ENCODE measurements around the gene FNIP1.
A peak's percentile ranks its signal among the peaks of the same experiment; 100 is the strongest.
"Not testable (repeated sequence)": the region's sequence is repeated elsewhere in the genome, so short reads cannot be mapped to it uniquely, and the experiment has no call there.

Gene FNIP1

DNA sequence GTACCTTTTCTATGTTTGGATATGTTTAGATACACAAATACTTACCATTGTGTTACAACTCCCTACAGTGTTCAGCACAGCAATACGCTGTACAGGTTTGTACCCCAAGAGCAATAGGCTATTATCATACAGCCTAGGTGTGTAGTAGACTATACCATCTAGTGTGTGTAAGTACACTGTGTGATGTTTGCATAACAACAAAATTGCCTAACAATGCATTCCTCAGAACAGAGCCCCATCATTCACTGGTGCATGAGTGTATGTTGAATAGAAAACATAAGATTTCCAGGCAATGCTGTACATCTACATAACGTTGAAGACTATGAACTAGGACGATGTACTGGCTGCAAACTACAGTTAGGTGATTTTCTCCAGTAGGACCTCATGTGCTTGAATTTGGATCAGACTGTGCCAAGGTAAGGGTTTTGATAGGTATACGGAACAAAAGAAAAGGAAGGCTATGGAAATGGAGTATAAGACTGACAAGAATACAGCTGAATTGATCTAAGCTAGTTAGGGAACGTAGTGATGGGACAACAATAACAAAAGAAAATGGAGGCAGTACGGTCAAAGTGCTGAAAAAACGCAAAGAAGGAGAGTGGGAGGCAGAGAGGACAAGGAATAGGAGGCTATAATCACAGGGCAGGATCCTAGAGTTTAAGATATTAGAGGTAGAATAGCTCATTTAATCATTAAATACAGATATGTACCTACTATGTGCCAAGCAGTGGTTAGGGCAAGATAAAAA lies 46.9 kb downstream of the FNIP1 start:
- no peak for DNase-seq

GRCh38 chr5:131749138-131749537 lies 47.7 kb downstream of the FNIP1 start:
- DNase-seq = peak; percentile 61

DNA sequence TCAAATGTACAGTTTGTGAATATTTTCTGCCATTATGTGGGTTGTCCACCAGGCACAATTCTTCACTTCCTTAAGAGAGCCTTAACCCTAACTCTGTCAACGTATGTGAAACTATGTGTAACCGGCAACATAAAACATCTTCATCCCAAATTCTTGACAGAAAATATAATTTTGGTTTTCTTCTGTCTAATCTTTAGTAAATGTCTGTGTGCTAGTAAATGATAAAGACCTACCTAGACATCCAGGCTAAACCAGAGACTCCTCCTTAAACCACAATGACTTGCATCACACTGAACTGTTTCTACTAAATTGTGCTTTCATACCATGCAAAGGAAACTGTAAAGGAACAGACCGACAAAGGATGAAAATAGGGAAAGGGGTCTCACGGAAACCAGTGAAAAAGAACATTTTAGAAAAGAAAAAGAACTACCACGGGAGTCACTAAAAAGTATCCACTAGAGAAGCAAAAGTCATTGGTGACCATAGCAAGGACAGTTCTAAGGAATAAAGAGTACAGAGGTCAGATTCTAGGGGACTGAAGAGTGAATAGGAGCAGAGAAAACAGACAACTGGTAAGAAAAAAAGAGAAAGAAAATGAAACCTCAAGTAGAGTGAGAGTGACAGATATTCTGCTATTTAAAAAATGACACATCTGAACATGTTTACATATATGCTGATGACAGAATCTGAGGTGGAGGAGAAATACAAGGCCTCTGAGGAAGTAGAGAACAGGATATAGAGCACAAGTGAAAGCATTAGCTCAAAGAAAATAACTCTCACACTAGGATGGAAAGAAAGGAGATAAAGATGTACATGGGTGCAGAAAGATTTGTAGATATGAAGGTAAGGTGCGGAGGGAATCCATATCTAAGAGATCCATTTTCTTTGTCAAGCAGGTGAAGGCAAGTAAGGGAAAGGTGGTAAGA lies 49.4 kb downstream of the FNIP1 start:
- peak; percentile 34 for DNase-seq

DNA sequence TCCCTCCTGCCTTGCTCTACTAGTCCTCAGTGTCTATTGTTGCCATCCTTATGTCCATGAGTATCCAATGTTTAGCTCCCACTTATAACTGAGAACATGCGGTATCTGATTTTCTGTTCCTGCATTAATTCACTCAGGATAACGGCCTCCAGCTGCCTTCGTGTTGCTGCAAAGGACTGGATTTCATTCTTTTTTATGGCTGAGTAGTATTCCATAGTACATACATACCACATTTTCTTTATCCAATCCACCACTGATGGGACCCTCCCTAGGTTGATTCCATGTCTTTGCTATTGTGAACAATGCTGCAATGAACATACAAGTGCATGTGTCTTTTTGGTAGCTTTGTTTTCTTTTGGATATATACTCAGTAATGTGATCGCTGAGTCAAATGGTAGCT lies 50.4 kb downstream of the FNIP1 start:
- no peak for DNase-seq

- peak; percentile 37 for DNase-seq
These were observed 51.1 kb downstream of the FNIP1 start for GRCh38 chr5:131745703-131746102.

- no peak for DNase-seq
These were observed 51.7 kb downstream of the FNIP1 start for GRCh38 chr5:131745155-131745554.

DNA sequence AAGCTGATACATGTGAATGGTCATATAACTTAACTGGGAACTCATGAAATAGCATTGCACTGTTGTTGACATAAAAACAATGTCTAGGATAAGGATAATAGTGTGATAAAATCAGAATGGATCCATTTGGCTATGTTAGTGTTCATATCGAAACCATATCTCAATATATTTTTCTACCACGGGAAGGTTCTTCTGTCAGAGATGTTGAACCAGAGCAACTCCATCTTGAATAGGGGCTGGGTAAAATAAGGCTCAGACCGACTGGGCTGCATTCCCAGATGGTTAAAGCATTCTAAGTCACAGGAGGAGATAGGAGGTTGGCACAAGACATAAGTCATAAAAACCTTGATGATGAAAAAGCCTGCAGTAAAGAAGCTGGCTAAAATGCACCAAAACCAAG lies 56.3 kb downstream of the FNIP1 start:
- no peak for DNase-seq

DNA sequence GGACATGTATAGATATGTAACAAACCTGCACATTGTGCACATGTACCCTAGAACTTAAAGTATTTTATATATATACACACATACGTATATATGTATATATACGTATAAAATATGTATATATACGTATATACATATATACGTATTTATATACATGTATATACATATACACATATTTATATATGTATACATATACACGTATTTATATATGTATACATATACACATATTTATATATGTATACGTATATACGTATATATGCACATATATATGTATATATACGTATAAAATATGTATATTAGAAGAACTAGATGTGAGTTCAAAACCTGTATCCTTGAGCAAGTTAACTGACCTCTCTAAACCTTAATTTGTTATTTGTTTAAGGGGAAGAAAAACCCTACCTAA lies 61.4 kb downstream of the FNIP1 start:
- no peak for DNase-seq

GRCh38 chr5:131734939-131735338 lies 61.9 kb downstream of the FNIP1 start:
- not testable (repeated sequence) for DNase-seq

DNA sequence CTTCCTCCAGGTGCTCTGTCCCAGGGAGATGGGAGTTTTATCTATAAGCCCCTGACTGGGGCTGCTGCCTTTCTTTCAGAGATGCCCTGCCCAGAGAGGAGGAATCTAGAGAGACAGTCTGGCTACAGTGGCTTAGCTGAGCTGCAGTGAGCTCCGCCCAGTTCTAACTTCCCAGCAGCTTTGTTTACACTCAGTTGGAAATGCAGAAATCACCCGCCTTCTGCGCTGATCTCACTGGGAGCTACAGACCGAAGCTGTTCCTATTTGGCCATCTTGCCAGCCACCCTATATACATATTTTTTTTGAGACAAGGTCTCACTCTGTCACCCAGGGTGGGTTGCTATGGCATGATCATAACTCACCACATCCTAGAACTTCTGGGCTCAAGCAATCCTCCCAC lies 67.5 kb downstream of the FNIP1 start:
- not testable (repeated sequence) for DNase-seq

- DNase-seq = not testable (repeated sequence)
These were observed 72.7 kb downstream of the FNIP1 start for GRCh38 chr5:131724089-131724488.

DNA sequence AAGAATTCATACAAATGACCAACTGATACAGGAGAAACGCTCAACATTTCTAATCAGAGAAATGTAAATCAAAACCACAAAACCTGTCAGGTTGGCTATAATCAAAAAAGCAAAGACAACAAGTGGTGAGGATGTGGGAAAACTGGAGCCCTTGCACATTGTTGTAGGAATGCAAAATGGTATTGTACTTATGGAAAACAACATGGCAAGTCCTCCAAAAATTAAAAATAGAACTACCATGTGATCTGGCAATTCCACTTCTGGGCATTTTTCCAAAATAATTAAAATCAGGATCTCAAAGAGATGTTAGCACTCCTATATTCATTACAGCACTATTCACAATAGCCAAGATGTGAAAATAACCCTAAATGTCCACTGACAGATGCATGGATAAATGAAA lies 76.1 kb downstream of the FNIP1 start:
- peak; percentile 21 for DNase-seq

DNA sequence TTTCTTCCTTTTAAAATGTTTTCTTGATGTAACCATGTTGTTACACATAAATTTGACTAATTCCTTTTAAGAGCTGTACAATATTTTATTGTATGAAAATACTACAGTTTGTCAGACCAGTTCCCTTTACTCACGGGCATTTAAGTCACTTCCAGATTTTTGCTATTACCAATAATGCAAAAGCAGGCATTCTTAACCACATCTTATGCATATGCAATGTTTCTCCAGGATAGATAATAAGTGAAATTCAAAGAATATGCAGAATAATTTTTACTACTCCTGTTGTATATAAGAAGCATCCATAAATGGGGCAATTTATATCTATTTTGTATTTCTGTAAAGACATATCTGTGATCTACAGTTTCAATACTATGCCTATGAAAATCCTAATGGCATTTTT lies 77.3 kb downstream of the FNIP1 start:
- DNase-seq = no peak

- no peak for DNase-seq
These were observed 78.3 kb downstream of the FNIP1 start for GRCh38 chr5:131718487-131719014.

DNA sequence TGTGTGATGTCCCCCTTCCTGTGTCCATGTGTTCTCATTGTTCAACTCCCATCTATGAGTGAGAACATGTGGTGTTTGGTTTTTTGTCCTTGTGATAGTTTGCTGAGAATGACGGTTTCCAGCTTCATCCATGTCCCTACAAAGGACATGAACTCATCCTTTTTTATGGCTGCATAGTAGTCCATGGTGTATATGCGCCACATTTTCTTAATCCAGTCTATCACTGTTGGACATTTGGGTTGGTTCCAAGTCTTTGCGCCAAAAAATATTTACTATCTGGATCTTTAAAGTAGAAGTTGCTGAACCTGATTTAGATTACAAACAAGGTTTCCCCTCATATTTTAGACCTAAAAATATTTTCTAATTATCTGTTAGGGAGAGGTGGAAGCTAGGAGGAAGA lies 79.7 kb downstream of the FNIP1 start:
- DNase-seq = not testable (repeated sequence)

- DNase-seq = no peak
These were observed 80.2 kb downstream of the FNIP1 start for GRCh38 chr5:131716650-131717049.

DNA sequence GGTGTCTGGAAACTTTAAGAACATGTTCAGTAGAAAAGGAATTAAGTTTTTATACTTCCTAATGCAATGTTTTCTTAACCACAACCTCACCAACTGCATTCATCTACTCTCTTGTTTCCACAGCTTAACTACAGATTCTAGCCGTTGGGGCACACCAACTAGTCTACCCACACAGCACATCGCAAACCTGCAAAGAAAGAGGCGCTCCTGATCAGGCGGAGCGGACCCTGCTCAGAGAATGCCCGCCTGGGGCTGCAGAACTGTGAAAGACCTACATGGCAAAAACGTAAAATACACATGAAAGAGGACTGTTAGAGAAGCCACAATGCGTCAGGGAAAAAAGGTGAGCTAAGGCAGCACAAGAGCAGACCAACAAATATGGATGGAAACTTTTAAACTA lies 86.4 kb downstream of the FNIP1 start:
- DNase-seq = no peak

- DNase-seq = no peak
These were observed 87.8 kb downstream of the FNIP1 start for GRCh38 chr5:131709043-131709442.

- DNase-seq = no peak
These were observed 90.5 kb downstream of the FNIP1 start for GRCh38 chr5:131706281-131706680.

DNA sequence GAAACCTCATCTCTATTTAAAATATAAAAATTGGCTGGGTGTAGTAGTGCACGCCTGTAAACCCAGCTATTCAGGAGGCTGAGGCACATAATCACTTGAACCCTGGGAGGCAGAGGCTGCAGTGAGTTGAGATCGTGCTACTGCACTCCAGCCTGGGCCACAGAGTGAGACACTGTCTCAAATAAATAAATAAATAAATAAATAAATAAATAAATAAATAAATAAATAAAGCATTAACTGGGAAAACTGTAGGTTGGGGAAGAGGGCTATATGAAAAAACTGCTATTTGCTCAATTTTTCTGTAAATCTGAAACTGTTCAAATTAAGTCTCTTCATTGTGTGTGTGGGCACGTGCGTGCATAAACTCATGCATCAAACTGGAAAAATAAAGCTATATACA lies 101.9 kb downstream of the FNIP1 start:
- DNase-seq = no peak

DNA sequence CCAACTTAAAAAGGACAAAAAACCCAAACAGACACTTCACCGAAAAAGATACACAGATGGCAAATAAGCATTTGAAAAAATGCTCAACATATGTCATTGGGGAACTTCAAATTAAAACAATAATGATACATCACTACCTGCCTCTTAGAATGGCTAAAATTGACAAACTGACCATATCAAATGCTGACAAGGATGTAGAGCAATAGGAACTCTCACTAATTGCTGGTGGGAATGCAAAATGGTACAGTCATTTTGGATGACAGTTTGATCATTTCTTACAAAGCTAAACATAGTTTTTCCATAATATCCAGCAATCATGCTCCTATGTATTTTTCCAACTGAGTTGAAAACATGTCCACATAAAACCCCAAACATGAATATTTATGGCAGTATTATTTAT lies 102.9 kb downstream of the FNIP1 start:
- no peak for DNase-seq

GRCh38 chr5:131685516-131686171 lies 111.2 kb downstream of the FNIP1 start:
- DNase-seq = no peak

DNA sequence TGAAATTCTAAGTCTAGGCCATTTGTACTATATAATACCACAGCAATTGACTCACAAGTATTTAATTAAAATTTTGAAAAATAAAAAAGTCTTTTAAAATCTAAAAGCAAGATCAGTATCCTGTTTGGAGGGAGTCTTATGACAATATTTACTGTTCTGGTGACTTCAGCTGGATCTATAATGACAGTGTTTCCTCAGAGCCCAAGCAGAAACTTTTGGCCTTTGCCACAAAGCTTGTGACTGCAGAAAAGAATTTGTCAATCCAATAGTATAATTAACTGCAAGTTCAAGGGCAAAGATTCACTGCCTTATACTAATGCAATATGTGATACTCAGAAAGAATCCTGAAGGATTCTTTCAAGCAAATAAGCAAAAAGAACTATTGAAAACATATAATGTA lies 112.2 kb downstream of the FNIP1 start:
- DNase-seq = peak; percentile 20
